ENCODE data around the gene HIPK2. TPM values are rescaled to one million over a fixed set of nuclear protein-coding genes. Genes with fewer than 3 reads are reported as not detected.

The HIPK2 gene
- total and polyA plus RNA-seq, 2 of the 4 experiments (the other 2 are of a cell fraction), result 22.0 to 27.1 TPM

GRCh38 chr7:139666501-139666900 is 111.3 kb downstream of the HIPK2 start:
- no TSS peak for BruUV-seq (replicated peaks)
- Histone ChIP-seq H2BK20ac (ENCODE audit: low read depth, low read length) (no peak overlapping the region), H3K23ac (ENCODE audit: low read depth, low read length) (no peak overlapping the region), H2BK15ac (ENCODE audit: low read depth, low read length) (no peak overlapping the region), H3K79me1 (ENCODE audit: low read depth in 1 of 2, low read length in 2 of 2) (peaks cover 45 to 87% of the 10 kb centered on the region in 2 experiments), H3K36me3 (ENCODE audit: control insufficient read depth, insufficient read depth, low read length) (peaks cover 15% of the 10 kb centered on the region; the same call in 1 of the 2 replicates), H4K5ac (ENCODE audit: low read depth, low read length) (no peak overlapping the region), H3K4me2 (ENCODE audit: low read depth, low read length) (no peak overlapping the region), H3K27me3 (ENCODE audit: control insufficient read depth, insufficient read depth, low read length) (no peaks in the 10 kb centered on the region), H3K9me3 (ENCODE audit: control insufficient read depth, insufficient read depth, low read length) (no peaks in the 10 kb centered on the region), H3K4me3 (ENCODE audit: insufficient read depth, low read depth, low read length) (no peak overlapping the region), H3K27ac (ENCODE audit: insufficient read depth, low read length) (no peak overlapping the region), H3K4ac (ENCODE audit: low read depth, low read length) (no peak overlapping the region), H3K56ac (ENCODE audit: extremely low read depth, insufficient read depth, low read length) (no peak overlapping the region), H3K9ac (ENCODE audit: low read depth, low read length) (no peak overlapping the region), H4K91ac (ENCODE audit: insufficient read depth, low read depth, low read length) (no peak overlapping the region), H4K20me1 (ENCODE audit: insufficient read depth, low read length) (peaks cover 58% of the 10 kb centered on the region), H3K9me1 (ENCODE audit: insufficient read depth, low read length) (peaks cover 20% of the 10 kb centered on the region), H3K18ac (ENCODE audit: low read depth, low read length) (no peak overlapping the region), H2AFZ (replicated peaks; ENCODE audit: low read length, poor library complexity) (no peak overlapping the region), H3K14ac (replicated peaks; ENCODE audit: low read depth, low read length) (no peak overlapping the region), H2AK5ac (ENCODE audit: low read depth, low read length) (no peak overlapping the region), H2BK5ac (ENCODE audit: low read depth, low read length, poor library complexity, severe bottlenecking) (no peak overlapping the region), H4K8ac (ENCODE audit: low read depth in 2 of 2, low read length in 2 of 2) (no peak overlapping the region), H2BK120ac (ENCODE audit: low read depth, low read length) (no peak overlapping the region), H2AK9ac (replicated peaks; ENCODE audit: low read depth, low read length, poor library complexity) (no peak overlapping the region), H3K4me1 (ENCODE audit: control insufficient read depth, insufficient read depth, low read length) (peaks cover 5% of the 10 kb centered on the region)
- TF ChIP-seq ELK1 (IDR thresholded peaks at IDR 0.05; ENCODE audit: borderline replicate concordance, low read depth, low read length) (no peak), MAFK (IDR thresholded peaks at IDR 0.05; ENCODE audit: low read depth, low read length) (peak; percentile 83), POLR2A (IDR thresholded peaks at IDR 0.05; ENCODE audit: low read depth, low read length) (no peak), USF2 (IDR thresholded peaks at IDR 0.05; ENCODE audit: low read depth, low read length) (no peak)
- ChIA-PET CTCF (no interaction called here), POLR2A (ENCODE audit: unreplicated experiment) (no interaction called here)
- ATAC-seq (ENCODE audit: low read depth), result no peak
- dilution Hi-C loops (cut with HindIII; ENCODE audit: low sequenced_read_pairs, unreplicated experiment) (no loop called here), intact Hi-C loops (cut with micrococcal nuclease) (no loop called here), in situ Hi-C loops (cut with MboI; ENCODE audit: low sequenced_read_pairs) (no loop called here)
- no peak for DNase-seq
- WGBS, 2 experiments (ENCODE audit: extremely low coverage in 2 of 2, insufficient read length in 1 of 2), result no CpG with 5 or more reads among the region's 5 CpGs

All from IMR-90 (cell line).